Measurements from ENCODE around the gene VEZF1. TPM values are rescaled to one million over a fixed set of nuclear protein-coding genes. Genes with fewer than 3 reads are reported as not detected.

Gene VEZF1
- total RNA-seq, 1 experiment from 2014 or later: 77.7 TPM

GRCh38 chr17:57953705-57954396, 34.2 kb downstream of the VEZF1 start:
- peak overlapping the region; percentile 90 for H3K27ac ChIP-seq (ENCODE audit: low read depth, low read length, poor library complexity, severe bottlenecking)
- peak overlapping the region; percentile 83 for H3K4me3 ChIP-seq (ENCODE audit: low read depth, low read length, poor library complexity, severe bottlenecking)
- H3K4me1 ChIP-seq (ENCODE audit: insufficient read depth, low read length, poor library complexity, severe bottlenecking): peaks cover 61% of the 10 kb centered on the region
- no peaks in the 10 kb centered on the region for H3K9me3 ChIP-seq (ENCODE audit: low read depth, low read length, poor library complexity, severe bottlenecking)
- CTCF ChIA-PET: interaction anchor here (0.6 kb wide), 1 partner anchor 169 kb away, joined by 5 read pairs; no protein-coding TSS in a partner anchor
- TF ChIP-seq CTCF (conservative IDR thresholded peaks at IDR 0.05; ENCODE audit: low read depth, low read length) (no peak), EZH2 (IDR thresholded peaks at IDR 0.05; ENCODE audit: borderline replicate concordance, low read depth, low read length, poor library complexity, severe bottlenecking) (no peak)
- DNase-seq (ENCODE audit: low spot score): no peak
- H3K36me3 ChIP-seq (ENCODE audit: insufficient read depth, low read length, poor library complexity, severe bottlenecking): no peaks in the 10 kb centered on the region
- H3K27me3 ChIP-seq (replicated peaks; ENCODE audit: insufficient read depth, low read depth, low read length, poor library complexity): no peaks in the 10 kb centered on the region
- intact Hi-C loops (cut with micrococcal nuclease; ENCODE audit: unreplicated experiment): loop anchor here (5.0 kb wide), 1 partner anchor 33 kb away; the partner anchor contains the start of gene VEZF1
- POLR2A ChIA-PET (ENCODE audit: low non-redundant PET): interaction anchor here (0.6 kb wide), 2 partner anchors 54 to 129 kb away, joined by 3 to 12 read pairs; partner anchors contain the start of gene DYNLL2
- BruUV-seq (replicated peaks): TSS peak; percentile 53

GRCh38 chr17:57953219-57953618, 34.8 kb downstream of the VEZF1 start:
- H3K27me3 ChIP-seq (replicated peaks; ENCODE audit: insufficient read depth, low read depth, low read length, poor library complexity): no peaks in the 10 kb centered on the region
- no peak overlapping the region for H3K4me3 ChIP-seq (ENCODE audit: low read depth, low read length, poor library complexity, severe bottlenecking)
- ChIA-PET CTCF (no interaction called here), POLR2A (ENCODE audit: low non-redundant PET) (interaction anchor here (0.6 kb wide), 1 partner anchor 130 kb away, joined by 12 read pairs; the partner anchor contains the start of gene DYNLL2)
- peak overlapping the region; percentile 90 for H3K27ac ChIP-seq (ENCODE audit: low read depth, low read length, poor library complexity, severe bottlenecking)
- TF ChIP-seq CTCF (conservative IDR thresholded peaks at IDR 0.05; ENCODE audit: low read depth, low read length): no peak
- no peak for TF ChIP-seq EZH2 (IDR thresholded peaks at IDR 0.05; ENCODE audit: borderline replicate concordance, low read depth, low read length, poor library complexity, severe bottlenecking)
- DNase-seq (ENCODE audit: low spot score): no peak
- BruUV-seq (replicated peaks): no TSS peak
- H3K36me3 ChIP-seq (ENCODE audit: insufficient read depth, low read length, poor library complexity, severe bottlenecking): no peaks in the 10 kb centered on the region
- H3K4me1 ChIP-seq (ENCODE audit: insufficient read depth, low read length, poor library complexity, severe bottlenecking): peaks cover 67% of the 10 kb centered on the region
- intact Hi-C loops (cut with micrococcal nuclease; ENCODE audit: unreplicated experiment): loop anchor here (5.0 kb wide), 1 partner anchor 34 kb away; the partner anchor contains the start of gene VEZF1
- H3K9me3 ChIP-seq (ENCODE audit: low read depth, low read length, poor library complexity, severe bottlenecking): no peaks in the 10 kb centered on the region

GRCh38 chr17:57949649-57950048, 38.4 kb downstream of the VEZF1 start:
- Histone ChIP-seq H3K27ac (ENCODE audit: low read depth, low read length, poor library complexity, severe bottlenecking) (peak overlapping the region; percentile 84), H3K4me3 (ENCODE audit: low read depth, low read length, poor library complexity, severe bottlenecking) (no peak overlapping the region), H3K4me1 (ENCODE audit: insufficient read depth, low read length, poor library complexity, severe bottlenecking) (peaks cover 89% of the 10 kb centered on the region), H3K9me3 (ENCODE audit: low read depth, low read length, poor library complexity, severe bottlenecking) (no peaks in the 10 kb centered on the region), H3K36me3 (ENCODE audit: insufficient read depth, low read length, poor library complexity, severe bottlenecking) (no peaks in the 10 kb centered on the region), H3K27me3 (replicated peaks; ENCODE audit: insufficient read depth, low read depth, low read length, poor library complexity) (no peaks in the 10 kb centered on the region)
- no peak for DNase-seq (ENCODE audit: low spot score)
- POLR2A ChIA-PET (ENCODE audit: low non-redundant PET): interaction anchor here (0.8 kb wide), 1 partner anchor 10 kb away, joined by 5 read pairs; no protein-coding TSS in a partner anchor
- TF ChIP-seq EZH2 (IDR thresholded peaks at IDR 0.05; ENCODE audit: borderline replicate concordance, low read depth, low read length, poor library complexity, severe bottlenecking) (no peak), CTCF (conservative IDR thresholded peaks at IDR 0.05; ENCODE audit: low read depth, low read length) (no peak)
- no TSS peak for BruUV-seq (replicated peaks)
- CTCF ChIA-PET: interaction anchor here (0.6 to 1.0 kb wide), 2 partner anchors 74 to 257 kb away, joined by 3 to 9 read pairs; no protein-coding TSS in a partner anchor
- intact Hi-C loops (cut with micrococcal nuclease; ENCODE audit: unreplicated experiment): loop anchor here (5.0 kb wide), 1 partner anchor 38 kb away; the partner anchor contains the start of gene VEZF1

Measured in A673 (cell line).